HPDE6-E6E7 (cell line): ENCODE measurements around the gene DNAJC15.
"Not testable (repeated sequence)": the region's sequence is repeated elsewhere in the genome, so short reads cannot be mapped to it uniquely, and the experiment has no call there.

Experiments used
- DNase-seq: peaks from one replicate; pipeline ENCODE4 v3.0.0; 2011; ENCODE audit warnings: missing footprints; ENCODE audit errors: extremely low spot score

The DNAJC15 gene

GRCh38 chr13:43023289-43023963 is at the start of gene DNAJC15:
TSS of gene DNAJC15 (plus strand) at chr13:43023586. CDS start at chr13:43023627, 41 bp downstream.
- DNase-seq = peak; percentile 20

- no peak for DNase-seq
Observed at GRCh38 chr13:42976066-42976465, 47.3 kb upstream of the DNAJC15 start.

- DNase-seq = no peak
Observed at GRCh38 chr13:42977219-42977659, 46.1 kb upstream of the DNAJC15 start.

GRCh38 chr13:42981317-42981716 is 42.1 kb upstream of the DNAJC15 start:
- no peak for DNase-seq

GRCh38 chr13:42981853-42982252 is 41.5 kb upstream of the DNAJC15 start:
- no peak for DNase-seq

GRCh38 chr13:42984026-42984425 is 39.4 kb upstream of the DNAJC15 start:
- no peak for DNase-seq

- no peak for DNase-seq
Observed at GRCh38 chr13:42984691-42985090, 38.7 kb upstream of the DNAJC15 start.

- no peak for DNase-seq
Observed at GRCh38 chr13:42985312-42986175, 37.8 kb upstream of the DNAJC15 start.

- no peak for DNase-seq
Observed at GRCh38 chr13:42986176-42986574, 37.2 kb upstream of the DNAJC15 start.

- no peak for DNase-seq
Observed at GRCh38 chr13:42990291-42991232, 32.8 kb upstream of the DNAJC15 start.

- DNase-seq = not testable (repeated sequence)
Observed at GRCh38 chr13:42991233-42991897, 32.0 kb upstream of the DNAJC15 start.

- no peak for DNase-seq
Observed at GRCh38 chr13:42991898-42992763, 31.3 kb upstream of the DNAJC15 start, which contains the start of gene EPSTI1. TSS of gene EPSTI1 (minus strand) at chr13:42992241. CDS start at chr13:42992165, 76 bp downstream.

GRCh38 chr13:42992764-42993122 is 30.6 kb upstream of the DNAJC15 start:
- DNase-seq = no peak

- DNase-seq = no peak
Observed at GRCh38 chr13:42994878-42995277, 28.5 kb upstream of the DNAJC15 start.

- DNase-seq = peak; percentile 12
Observed at GRCh38 chr13:42996584-42996983, 26.8 kb upstream of the DNAJC15 start.

- no peak for DNase-seq
Observed at GRCh38 chr13:42997381-42997780, 26.0 kb upstream of the DNAJC15 start.

- no peak for DNase-seq
Observed at GRCh38 chr13:42999491-42999890, 23.9 kb upstream of the DNAJC15 start.

- no peak for DNase-seq
Observed at GRCh38 chr13:43000676-43001075, 22.7 kb upstream of the DNAJC15 start.

GRCh38 chr13:43002021-43002420 is 21.4 kb upstream of the DNAJC15 start:
- DNase-seq = no peak

GRCh38 chr13:43003010-43003409 is 20.4 kb upstream of the DNAJC15 start:
- DNase-seq = peak; percentile 49
